ENCODE results near the gene IRF5. TPM values are rescaled to one million over a fixed set of nuclear protein-coding genes. Genes with fewer than 3 reads are reported as not detected.
A peak's percentile ranks its signal among the peaks of the same experiment; 100 is the strongest.

The IRF5 gene
- total RNA-seq, 4 donors from 2014 or later, result 13.5 to 23.4 (median 15.6) TPM

DNA sequence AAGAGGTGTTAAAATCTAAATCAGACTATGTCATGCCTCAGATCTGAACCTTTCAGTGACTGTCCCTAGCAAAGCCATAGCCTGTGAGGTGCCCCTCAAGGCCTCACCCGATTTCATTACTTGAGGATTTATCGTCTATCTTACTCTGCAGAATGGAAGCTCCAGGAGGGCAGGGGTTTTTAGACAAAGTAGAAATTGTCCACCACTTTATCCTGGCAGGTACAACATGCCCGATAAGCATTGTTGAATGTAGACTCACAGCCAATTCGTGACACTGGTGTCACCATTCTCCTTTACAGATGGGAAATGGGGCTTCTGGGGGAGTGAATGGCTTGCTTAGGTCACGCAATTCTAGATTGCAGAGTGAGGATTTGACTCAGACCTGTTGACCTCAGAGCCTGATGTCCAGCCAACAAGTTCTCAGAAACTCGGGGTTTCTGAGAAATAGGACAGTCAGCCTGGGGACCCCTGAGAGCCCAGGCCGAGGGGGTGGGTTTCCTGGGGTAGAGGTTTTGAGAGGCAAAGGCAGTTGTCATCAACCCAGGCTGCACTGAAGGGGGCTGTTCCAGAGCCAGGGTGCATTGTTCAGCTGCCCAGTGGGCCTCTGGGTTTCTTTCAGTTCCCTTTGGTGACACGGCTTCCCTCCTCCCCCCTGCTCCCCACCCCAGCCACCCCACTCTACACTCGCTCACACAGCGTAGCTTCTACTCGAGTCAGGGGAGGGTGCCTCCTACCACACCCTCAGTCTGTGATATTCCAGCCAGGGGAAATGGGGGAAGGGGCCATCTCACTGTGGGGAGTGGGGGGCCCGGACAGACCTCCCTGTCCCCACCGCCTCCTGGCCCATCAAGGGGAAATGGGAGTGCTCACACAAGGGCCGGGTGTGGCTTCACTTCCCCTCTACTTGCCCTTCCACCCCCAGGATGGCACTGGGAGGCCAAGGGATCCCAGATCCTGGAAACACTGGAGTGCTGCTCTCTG, 3.1 kb upstream of the IRF5 start:
- DNase-seq (ENCODE audit: low spot score in 2 of 2), result peak in 1 of 2 donors; percentile 84
- intact Hi-C loops (cut with DNase I; ENCODE audit: low total_unique reads), result no loop called here

DNA sequence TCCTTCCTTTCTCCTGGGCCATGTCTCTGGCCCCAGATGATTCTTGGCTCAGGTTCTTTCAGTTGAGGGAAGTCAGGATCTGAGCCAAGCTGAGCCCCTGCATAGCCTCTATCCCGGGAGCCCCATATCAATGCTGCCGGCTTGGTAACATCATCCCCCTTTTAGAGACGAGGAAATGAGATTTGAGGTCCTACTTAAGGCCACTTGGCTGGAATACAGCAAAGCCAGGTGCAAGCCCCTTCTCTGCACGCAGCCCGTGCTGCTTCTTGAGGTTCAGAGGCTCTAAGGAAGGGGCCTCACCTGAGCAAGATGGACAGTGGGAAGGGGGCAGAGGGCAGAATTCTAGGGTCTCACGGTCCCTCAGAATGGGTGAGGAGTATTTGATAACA, 2.4 kb upstream of the IRF5 start:
- WGBS, 2 donors, result 67 to 75% methylated on average over 6 of the region's 6 CpGs
- no peak for DNase-seq (ENCODE audit: low spot score in 2 of 2)
- no peak for TF ChIP-seq POLR2A (IDR thresholded peaks at IDR 0.05)
- TF ChIP-seq, protein P1, sequence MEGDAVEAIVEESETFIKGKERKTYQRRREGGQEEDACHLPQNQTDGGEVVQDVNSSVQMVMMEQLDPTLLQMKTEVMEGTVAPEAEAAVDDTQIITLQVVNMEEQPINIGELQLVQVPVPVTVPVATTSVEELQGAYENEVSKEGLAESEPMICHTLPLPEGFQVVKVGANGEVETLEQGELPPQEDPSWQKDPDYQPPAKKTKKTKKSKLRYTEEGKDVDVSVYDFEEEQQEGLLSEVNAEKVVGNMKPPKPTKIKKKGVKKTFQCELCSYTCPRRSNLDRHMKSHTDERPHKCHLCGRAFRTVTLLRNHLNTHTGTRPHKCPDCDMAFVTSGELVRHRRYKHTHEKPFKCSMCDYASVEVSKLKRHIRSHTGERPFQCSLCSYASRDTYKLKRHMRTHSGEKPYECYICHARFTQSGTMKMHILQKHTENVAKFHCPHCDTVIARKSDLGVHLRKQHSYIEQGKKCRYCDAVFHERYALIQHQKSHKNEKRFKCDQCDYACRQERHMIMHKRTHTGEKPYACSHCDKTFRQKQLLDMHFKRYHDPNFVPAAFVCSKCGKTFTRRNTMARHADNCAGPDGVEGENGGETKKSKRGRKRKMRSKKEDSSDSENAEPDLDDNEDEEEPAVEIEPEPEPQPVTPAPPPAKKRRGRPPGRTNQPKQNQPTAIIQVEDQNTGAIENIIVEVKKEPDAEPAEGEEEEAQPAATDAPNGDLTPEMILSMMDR (IDR thresholded peaks at IDR 0.05), result no peak
- intact Hi-C loops (cut with DNase I; ENCODE audit: low total_unique reads), result no loop called here
- no peak overlapping the region for H3K4me3 ChIP-seq (ENCODE audit: low read depth, poor library complexity, severe bottlenecking)

More for the DNA sequence above, 3.1 kb upstream of the IRF5 start:
- TF ChIP-seq, protein P1 (IDR thresholded peaks at IDR 0.05), result no peak
- TF ChIP-seq POLR2A (IDR thresholded peaks at IDR 0.05), result no peak
- no peak overlapping the region for H3K4me3 ChIP-seq (ENCODE audit: low read depth, poor library complexity, severe bottlenecking)
- WGBS, 2 donors, result 63 to 72% methylated on average over 14 of the region's 14 CpGs

DNA sequence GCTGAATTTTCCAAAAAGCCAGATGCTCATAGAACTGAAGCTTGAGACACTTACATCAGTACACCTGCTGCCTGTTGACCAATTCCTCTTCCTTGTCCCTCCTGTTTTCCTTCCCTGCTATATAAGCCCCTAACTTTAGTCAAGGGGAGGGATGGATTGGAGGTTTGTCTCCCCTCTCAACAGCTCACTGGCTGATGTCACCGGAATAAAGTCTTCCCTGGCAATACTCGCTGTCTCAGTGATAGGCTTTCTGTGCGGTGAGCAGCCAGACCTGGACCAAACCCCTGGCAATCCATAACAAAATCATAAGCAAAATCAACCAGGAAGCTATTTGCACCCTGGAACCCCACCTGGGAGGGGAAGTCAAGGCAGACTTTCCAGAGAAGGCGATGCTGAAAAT, 929 bp upstream of the IRF5 start:
- intact Hi-C loops (cut with DNase I; ENCODE audit: low total_unique reads), result no loop called here
- no peak for DNase-seq (ENCODE audit: low spot score in 2 of 2)
- WGBS, 2 donors, result 80 to 95% methylated on average over 4 of the region's 4 CpGs

DNA sequence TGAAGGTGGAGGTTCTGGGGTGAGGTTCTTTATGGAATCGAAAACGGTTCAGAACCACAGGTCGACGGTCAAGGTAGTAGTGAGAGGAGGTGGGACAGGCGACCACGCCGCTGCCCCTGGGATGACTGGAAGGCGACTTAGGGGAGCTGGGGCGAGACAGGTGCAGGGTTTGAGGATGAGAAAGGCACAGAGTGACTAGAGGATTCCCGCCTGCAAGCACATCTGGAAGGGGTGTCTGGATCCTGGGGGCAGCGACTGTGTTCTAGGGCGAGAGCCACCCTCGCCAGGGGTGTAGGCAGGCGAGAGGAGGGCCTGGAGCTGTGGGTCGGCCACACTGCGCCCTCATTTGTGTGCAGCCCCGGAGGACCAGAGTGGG, 468 bp upstream of the IRF5 start:
- H3K4me3 ChIP-seq (ENCODE audit: low read depth, poor library complexity, severe bottlenecking), result peak overlapping the region; percentile 46
- DNase-seq (ENCODE audit: low spot score in 2 of 2), result peak in 1 of 2 donors; percentile 84
- WGBS, 2 donors, result 48 to 56% methylated on average over 17 of the region's 17 CpGs

More for the DNA sequence above, 929 bp upstream of the IRF5 start:
- H3K4me3 ChIP-seq (ENCODE audit: low read depth, poor library complexity, severe bottlenecking), result no peak overlapping the region
- no peak for TF ChIP-seq POLR2A (IDR thresholded peaks at IDR 0.05)
- TF ChIP-seq, protein P1 (IDR thresholded peaks at IDR 0.05), result no peak

DNA sequence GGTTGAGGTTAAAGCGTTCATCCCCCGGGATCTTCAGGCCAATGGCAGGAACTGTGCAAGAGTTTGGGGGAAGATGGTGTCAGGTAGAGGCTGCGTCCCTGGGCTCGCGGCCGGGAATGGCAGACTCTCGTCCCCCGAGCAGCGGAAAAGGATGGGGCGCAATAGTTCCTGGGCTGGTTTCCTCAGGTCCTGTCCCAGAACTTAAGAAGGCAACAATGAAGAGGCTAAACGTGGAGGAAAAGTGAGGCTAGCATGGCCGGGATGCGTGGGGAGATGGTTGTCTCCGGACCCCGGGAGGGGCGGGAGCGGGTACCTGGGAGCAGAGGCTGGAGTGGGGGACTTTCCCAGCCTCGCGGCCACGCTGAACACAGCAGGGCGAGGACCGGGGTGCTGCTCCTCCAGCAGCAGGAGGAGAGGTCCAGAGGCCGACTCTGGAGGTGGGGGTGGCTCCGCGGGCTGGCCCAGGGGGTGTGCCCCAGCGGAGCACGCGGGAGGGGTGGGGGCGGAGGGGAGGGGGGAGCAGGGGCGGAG, 882 bp downstream of the IRF5 start:
- TF ChIP-seq, protein P1 (IDR thresholded peaks at IDR 0.05), result no peak
- no peak for TF ChIP-seq POLR2A (IDR thresholded peaks at IDR 0.05)
- H3K4me3 ChIP-seq (ENCODE audit: low read depth, poor library complexity, severe bottlenecking), result peak overlapping the region; percentile 46
- DNase-seq (ENCODE audit: low spot score in 2 of 2), result peak in 1 of 2 donors; percentile 86
- WGBS, 2 donors, result 0 to 2% methylated on average over 19 to 27 of the region's 30 CpGs
- intact Hi-C loops (cut with DNase I; ENCODE audit: low total_unique reads), result no loop called here

More for the DNA sequence above, 468 bp upstream of the IRF5 start:
- intact Hi-C loops (cut with DNase I; ENCODE audit: low total_unique reads), result no loop called here
- no peak for TF ChIP-seq POLR2A (IDR thresholded peaks at IDR 0.05)
- TF ChIP-seq, protein P1 (IDR thresholded peaks at IDR 0.05), result no peak
